ENCODE measurements around the gene PAQR5.
"Not testable (repeated sequence)": the region's sequence is repeated elsewhere in the genome, so short reads cannot be mapped to it uniquely, and the experiment has no call there.

The PAQR5 gene

DNA sequence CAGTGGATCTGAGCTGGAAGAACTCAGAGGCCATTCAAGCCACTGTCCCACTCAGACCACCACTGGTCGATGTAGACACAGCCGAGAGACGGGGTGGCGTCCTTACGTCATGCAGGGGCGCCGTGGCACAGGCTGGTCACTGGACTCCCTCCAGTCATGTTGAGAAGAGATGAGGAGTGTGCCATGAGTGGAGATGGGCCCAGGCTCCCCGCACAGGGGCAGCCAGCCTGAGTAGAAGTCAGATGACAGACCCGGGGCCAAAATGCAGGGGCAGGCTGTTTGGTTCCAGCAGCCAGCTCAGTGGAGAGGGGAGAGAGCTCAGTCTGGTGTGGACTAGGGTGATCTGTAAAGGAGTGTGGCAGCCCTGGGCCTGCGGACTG lies 82.0 kb downstream of the PAQR5 start:
- DNase-seq (ENCODE audit: extremely low read depth, insufficient read length): no peak
- TF ChIP-seq, protein P1, sequence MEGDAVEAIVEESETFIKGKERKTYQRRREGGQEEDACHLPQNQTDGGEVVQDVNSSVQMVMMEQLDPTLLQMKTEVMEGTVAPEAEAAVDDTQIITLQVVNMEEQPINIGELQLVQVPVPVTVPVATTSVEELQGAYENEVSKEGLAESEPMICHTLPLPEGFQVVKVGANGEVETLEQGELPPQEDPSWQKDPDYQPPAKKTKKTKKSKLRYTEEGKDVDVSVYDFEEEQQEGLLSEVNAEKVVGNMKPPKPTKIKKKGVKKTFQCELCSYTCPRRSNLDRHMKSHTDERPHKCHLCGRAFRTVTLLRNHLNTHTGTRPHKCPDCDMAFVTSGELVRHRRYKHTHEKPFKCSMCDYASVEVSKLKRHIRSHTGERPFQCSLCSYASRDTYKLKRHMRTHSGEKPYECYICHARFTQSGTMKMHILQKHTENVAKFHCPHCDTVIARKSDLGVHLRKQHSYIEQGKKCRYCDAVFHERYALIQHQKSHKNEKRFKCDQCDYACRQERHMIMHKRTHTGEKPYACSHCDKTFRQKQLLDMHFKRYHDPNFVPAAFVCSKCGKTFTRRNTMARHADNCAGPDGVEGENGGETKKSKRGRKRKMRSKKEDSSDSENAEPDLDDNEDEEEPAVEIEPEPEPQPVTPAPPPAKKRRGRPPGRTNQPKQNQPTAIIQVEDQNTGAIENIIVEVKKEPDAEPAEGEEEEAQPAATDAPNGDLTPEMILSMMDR (IDR thresholded peaks at IDR 0.05; ENCODE audit: insufficient read depth, low read length, poor library complexity, severe bottlenecking): no peak

DNA sequence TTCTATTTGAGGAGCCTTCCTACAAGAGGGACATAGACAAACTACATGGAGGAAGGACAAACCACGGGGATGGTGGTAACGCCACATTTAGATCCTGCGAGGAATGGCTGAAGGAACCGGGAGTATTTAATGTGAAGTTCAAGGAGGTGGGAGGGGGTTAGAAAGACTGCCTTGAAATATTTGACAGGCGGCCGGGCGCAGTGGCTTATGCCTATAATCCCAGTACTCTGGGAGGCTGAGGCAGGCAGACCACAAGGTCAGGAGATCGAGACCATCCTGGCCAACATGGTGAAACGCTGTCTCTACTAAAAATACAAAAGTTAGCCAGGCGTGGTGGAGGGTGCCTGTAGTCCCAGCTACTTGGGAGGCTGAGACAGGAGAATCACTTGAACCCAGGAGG lies 83.5 kb downstream of the PAQR5 start:
- not testable (repeated sequence) for DNase-seq (ENCODE audit: extremely low read depth, insufficient read length); H3K36me3 ChIP-seq (ENCODE audit: control insufficient read depth, insufficient read depth, low read length); H3K27me3 ChIP-seq (replicated peaks; ENCODE audit: control insufficient read depth, insufficient read depth, low read length); H3K4me3 ChIP-seq (replicated peaks; ENCODE audit: low read depth, low read length)

More for the DNA sequence above, 82.0 kb downstream of the PAQR5 start:
- Histone ChIP-seq H3K4me3 (replicated peaks; ENCODE audit: low read depth, low read length) (no peak overlapping the region), H3K36me3 (ENCODE audit: control insufficient read depth, insufficient read depth, low read length) (no peaks in the 10 kb centered on the region), H3K27me3 (replicated peaks; ENCODE audit: control insufficient read depth, insufficient read depth, low read length) (no peaks in the 10 kb centered on the region; the same call in 1 of the 2 replicates)

DNA sequence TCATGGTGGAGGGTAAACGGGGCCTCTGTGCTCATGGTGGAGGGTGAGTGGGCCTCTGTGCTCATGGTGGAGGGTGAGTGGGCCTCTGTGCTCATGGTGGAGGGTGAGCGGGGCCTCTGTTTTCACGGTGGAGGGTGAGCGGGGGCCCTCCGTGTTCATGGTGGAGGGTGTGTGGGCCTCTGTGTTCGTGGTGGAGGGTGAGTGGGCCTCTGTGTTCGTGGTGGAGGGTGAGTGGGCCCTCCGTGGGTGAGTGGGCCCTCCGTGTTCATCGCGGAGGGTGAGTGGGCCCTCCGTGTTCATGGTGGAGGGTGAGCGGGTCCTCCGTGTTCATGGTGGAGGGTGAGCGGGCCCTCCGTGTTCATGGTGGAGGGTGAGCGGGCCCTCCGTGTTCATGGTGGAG lies 85.4 kb downstream of the PAQR5 start:
- not testable (repeated sequence) for DNase-seq (ENCODE audit: extremely low read depth, insufficient read length); H3K36me3 ChIP-seq (ENCODE audit: control insufficient read depth, insufficient read depth, low read length); H3K4me3 ChIP-seq (replicated peaks; ENCODE audit: low read depth, low read length); H3K27me3 ChIP-seq (replicated peaks; ENCODE audit: control insufficient read depth, insufficient read depth, low read length)

DNA sequence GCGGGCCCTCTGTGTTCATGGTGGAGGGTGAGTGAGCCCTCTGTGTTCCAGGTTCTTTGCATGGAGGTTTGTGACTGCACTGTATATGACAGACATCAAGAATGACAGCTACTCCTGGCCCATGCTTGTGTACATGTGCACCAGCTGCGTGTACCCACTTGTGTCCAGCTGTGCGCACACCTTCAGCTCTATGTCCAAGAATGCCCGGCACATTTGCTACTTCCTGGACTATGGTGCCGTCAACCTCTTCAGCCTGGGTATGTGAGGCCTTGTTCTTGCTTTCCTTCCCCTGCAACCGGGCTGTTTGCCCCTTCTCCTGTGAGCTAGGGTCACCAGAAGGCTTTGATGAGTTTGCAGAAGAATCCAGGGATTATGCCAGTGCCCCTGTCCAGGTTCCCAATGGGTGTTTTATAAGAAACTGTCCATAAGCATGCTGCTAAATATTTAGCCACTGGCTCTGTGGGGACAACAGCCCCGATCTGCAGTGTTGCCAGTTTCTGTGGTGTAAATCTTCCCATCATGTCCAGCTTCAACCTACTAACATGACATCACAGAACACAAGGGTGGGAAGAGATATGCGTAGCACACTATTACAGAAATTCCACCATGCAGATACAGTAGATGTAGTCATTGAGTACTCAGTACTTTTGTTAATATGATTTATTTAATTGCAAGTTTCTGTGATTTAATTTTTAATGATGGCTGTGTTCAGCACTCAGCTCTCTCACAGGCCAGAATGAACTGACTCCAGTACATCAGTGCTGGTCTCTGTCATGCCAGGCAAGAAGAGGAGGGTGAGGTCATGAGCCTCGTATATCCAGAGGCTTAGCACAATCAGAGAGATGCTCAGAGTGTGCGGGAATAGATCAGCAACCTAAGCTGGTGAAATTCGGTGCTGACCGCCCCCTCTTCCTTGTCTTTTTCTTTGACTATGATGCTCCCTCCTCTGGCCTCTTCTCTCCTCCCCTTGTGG lies 86.2 kb downstream of the PAQR5 start:
- TF ChIP-seq, protein P1 (IDR thresholded peaks at IDR 0.05; ENCODE audit: insufficient read depth, low read length, poor library complexity, severe bottlenecking): no peak
- DNase-seq (ENCODE audit: extremely low read depth, insufficient read length): no peak
- Histone ChIP-seq H3K27me3 (replicated peaks; ENCODE audit: control insufficient read depth, insufficient read depth, low read length) (no peaks in the 10 kb centered on the region; the same call in 1 of the 2 replicates), H3K36me3 (ENCODE audit: control insufficient read depth, insufficient read depth, low read length) (no peaks in the 10 kb centered on the region), H3K4me3 (replicated peaks; ENCODE audit: low read depth, low read length) (no peak overlapping the region)

DNA sequence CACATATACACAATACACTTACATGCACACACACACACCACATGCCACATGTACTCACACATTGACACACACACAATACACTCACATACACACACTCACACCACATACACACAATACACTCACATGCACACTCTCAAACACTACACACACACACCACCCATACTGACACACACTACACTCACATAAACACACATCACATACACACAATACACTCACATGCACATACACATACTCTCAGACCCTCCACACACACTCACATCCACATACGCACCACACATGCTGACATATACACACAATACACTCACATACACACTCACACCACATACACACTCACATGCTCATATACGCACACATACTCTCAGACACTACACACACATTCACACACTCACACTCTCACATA lies 87.1 kb downstream of the PAQR5 start:
- Histone ChIP-seq H3K27me3 (replicated peaks; ENCODE audit: control insufficient read depth, insufficient read depth, low read length) (no peaks in the 10 kb centered on the region; the same call in 1 of the 2 replicates), H3K36me3 (ENCODE audit: control insufficient read depth, insufficient read depth, low read length) (no peaks in the 10 kb centered on the region), H3K4me3 (replicated peaks; ENCODE audit: low read depth, low read length) (no peak overlapping the region)
- no peak for DNase-seq (ENCODE audit: extremely low read depth, insufficient read length)
- TF ChIP-seq, protein P1 (IDR thresholded peaks at IDR 0.05; ENCODE audit: insufficient read depth, low read length, poor library complexity, severe bottlenecking): no peak

DNA sequence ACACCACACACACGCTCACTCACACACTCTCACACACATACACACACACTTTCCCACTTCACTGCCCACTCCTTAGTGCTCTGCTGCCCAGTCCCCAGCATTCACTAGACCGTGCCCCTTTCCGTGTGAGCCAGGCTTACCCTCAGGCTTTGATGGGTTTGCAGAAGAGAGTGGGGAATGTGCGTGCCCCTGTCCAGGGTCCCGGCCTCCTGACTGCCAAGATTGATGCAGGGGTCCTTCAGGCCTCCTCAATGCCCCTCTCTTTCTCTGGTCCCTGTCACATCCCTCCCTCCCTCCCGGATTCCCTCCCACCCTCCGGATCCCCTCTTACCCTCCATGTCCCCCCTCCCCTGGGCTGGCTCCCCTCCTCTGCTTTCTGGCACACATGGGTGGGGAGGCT lies 87.6 kb downstream of the PAQR5 start:
- H3K4me3 ChIP-seq (replicated peaks; ENCODE audit: low read depth, low read length): no peak overlapping the region
- TF ChIP-seq, protein P1 (IDR thresholded peaks at IDR 0.05; ENCODE audit: insufficient read depth, low read length, poor library complexity, severe bottlenecking): no peak
- no peaks in the 10 kb centered on the region; the same call in 1 of the 2 replicates for H3K27me3 ChIP-seq (replicated peaks; ENCODE audit: control insufficient read depth, insufficient read depth, low read length)
- no peaks in the 10 kb centered on the region for H3K36me3 ChIP-seq (ENCODE audit: control insufficient read depth, insufficient read depth, low read length)
- no peak for DNase-seq (ENCODE audit: extremely low read depth, insufficient read length)

Measured in GM06990 (cell line).